Activated T-cell treated with anti-CD3 and anti-CD28 coated beads for 48 hours (primary cell): ENCODE results near the gene SMTNL2.

Experiments used
- DNase-seq: peaks from one replicate; pipeline ENCODE4 v3.0.0-alpha.2; 2020; ENCODE audit warnings: low read depth

The SMTNL2 gene

GRCh38 chr17:4545217-4545951 is 38.9 kb upstream of the SMTNL2 start:
- no peak for DNase-seq

- DNase-seq = no peak
These were observed 37.0 kb upstream of the SMTNL2 start for GRCh38 chr17:4547118-4547906.

- no peak for DNase-seq
These were observed 36.3 kb upstream of the SMTNL2 start for GRCh38 chr17:4548061-4548461.

GRCh38 chr17:4548721-4549531 is 35.4 kb upstream of the SMTNL2 start:
- DNase-seq = no peak

- DNase-seq = no peak
These were observed 34.4 kb upstream of the SMTNL2 start for GRCh38 chr17:4549781-4550533.

GRCh38 chr17:4550534-4551039 is 33.7 kb upstream of the SMTNL2 start:
- DNase-seq = no peak

GRCh38 chr17:4551141-4551540 is 33.2 kb upstream of the SMTNL2 start:
- no peak for DNase-seq

GRCh38 chr17:4551796-4552525 is 32.4 kb upstream of the SMTNL2 start:
- DNase-seq = no peak

GRCh38 chr17:4553669-4554068 is 30.7 kb upstream of the SMTNL2 start:
- no peak for DNase-seq

- no peak for DNase-seq
These were observed 29.8 kb upstream of the SMTNL2 start for GRCh38 chr17:4554441-4554996.

- DNase-seq = peak; percentile 96
These were observed 29.1 kb upstream of the SMTNL2 start, which contains the start of gene MYBBP1A for GRCh38 chr17:4554997-4555799. Gene MYBBP1A (minus strand): TSS chr17:4555384. CDS start chr17:4555324, 60 bp downstream.

- no peak for DNase-seq
These were observed 28.2 kb upstream of the SMTNL2 start for GRCh38 chr17:4555873-4556759.

- no peak for DNase-seq
These were observed 27.3 kb upstream of the SMTNL2 start for GRCh38 chr17:4556996-4557395.

- no peak for DNase-seq
These were observed 26.5 kb upstream of the SMTNL2 start for GRCh38 chr17:4557626-4558346.

GRCh38 chr17:4558347-4558971 is 25.9 kb upstream of the SMTNL2 start:
- DNase-seq = no peak

GRCh38 chr17:4559139-4559791 is 25.1 kb upstream of the SMTNL2 start:
- DNase-seq = no peak

GRCh38 chr17:4559966-4560365 is 24.4 kb upstream of the SMTNL2 start:
- no peak for DNase-seq
